Astrocyte (in vitro differentiated cells and primary cell): Measurements from ENCODE around the gene LGALS3. TPM values are rescaled to one million over a fixed set of nuclear protein-coding genes. Genes with fewer than 3 reads are reported as not detected.

ENCODE experiments used
- DNase-seq: peaks from one replicate; pipeline ENCODE4 v3.0.0-alpha.2; 2010; ENCODE audit warnings: low read depth
- FAIRE-seq: peaks from 2 replicates; lab custom pipeline; 2011; peaks lifted over from hg19 to GRCh38; lab: Jason Lieb, UNC
- H2AFZ ChIP-seq: 2 replicates; pipeline ENCODE4 v1.6.0; 2012; ENCODE audit warnings: low read depth, low read length, inconsistent platforms
- H3K27ac ChIP-seq: 2 replicates; pipeline ENCODE4 v1.5.1; 2011; ENCODE audit warnings: low read depth, low read length, inconsistent platforms
- H3K27me3 ChIP-seq: 2 replicates; pipeline ENCODE4 v1.6.0; 2011; ENCODE audit warnings: low read length, inconsistent platforms; ENCODE audit not compliant: insufficient read depth
- H3K36me3 ChIP-seq: 2 replicates; pipeline ENCODE4 v1.5.1; 2011; ENCODE audit warnings: low read length, inconsistent platforms; ENCODE audit not compliant: insufficient read depth
- H3K4me1 ChIP-seq: 2 replicates; pipeline ENCODE4 v1.5.1; 2011; ENCODE audit warnings: low read length, inconsistent platforms; ENCODE audit not compliant: insufficient read depth
- H3K4me2 ChIP-seq: 2 replicates; pipeline ENCODE4 v1.6.0; 2012; ENCODE audit warnings: low read length, inconsistent platforms
- H3K4me3 ChIP-seq: 2 replicates; pipeline ENCODE4 v1.5.1; 2011; ENCODE audit warnings: low read depth, mild to moderate bottlenecking, low read length, inconsistent platforms; ENCODE audit not compliant: insufficient read depth
- H3K79me2 ChIP-seq: 2 replicates; pipeline ENCODE4 v1.6.0; 2012; ENCODE audit warnings: mild to moderate bottlenecking, low read length, inconsistent platforms; ENCODE audit not compliant: insufficient read depth
- H3K9ac ChIP-seq: 2 replicates; pipeline ENCODE4 v1.6.0; 2012; ENCODE audit warnings: mild to moderate bottlenecking, low read length, inconsistent platforms
- H3K9me3 ChIP-seq: 2 replicates; pipeline ENCODE4 v1.5.1; 2012; ENCODE audit warnings: low read depth, mild to moderate bottlenecking, low read length, inconsistent platforms; ENCODE audit not compliant: insufficient read depth
- H4K20me1 ChIP-seq: 2 replicates; pipeline ENCODE4 v1.6.0; 2012; ENCODE audit warnings: low read length, inconsistent platforms; ENCODE audit not compliant: insufficient read depth
- H3K27ac Mint-ChIP-seq: one replicate; pipeline ENCODE4 v1.8.0; 2021; ENCODE audit warnings: mild to moderate bottlenecking, mixed read lengths; ENCODE audit not compliant: unreplicated experiment
- H3K27me3 Mint-ChIP-seq: one replicate; pipeline ENCODE4 v1.8.0; 2021; ENCODE audit warnings: low read depth, mixed read lengths; ENCODE audit not compliant: unreplicated experiment
- H3K36me3 Mint-ChIP-seq: one replicate; pipeline ENCODE4 v1.8.0; 2021; ENCODE audit warnings: low read depth, mixed read lengths; ENCODE audit not compliant: unreplicated experiment
- H3K4me1 Mint-ChIP-seq: one replicate; pipeline ENCODE4 v1.8.0; 2021; ENCODE audit warnings: low read depth, mixed read lengths; ENCODE audit not compliant: unreplicated experiment
- H3K4me3 Mint-ChIP-seq: one replicate; pipeline ENCODE4 v1.8.0; 2021; ENCODE audit warnings: mild to moderate bottlenecking, moderate library complexity, mixed read lengths; ENCODE audit not compliant: unreplicated experiment
- H3K9me3 Mint-ChIP-seq: one replicate; pipeline ENCODE4 v1.8.0; 2021; ENCODE audit warnings: mild to moderate bottlenecking, mixed read lengths; ENCODE audit not compliant: unreplicated experiment
- CTCF ChIP-seq: IDR thresholded peaks from 2 replicates; pipeline ENCODE4 v1.5.1; 2011; ENCODE audit warnings: low read depth, mild to moderate bottlenecking, inconsistent platforms, low read length, moderate library complexity; ENCODE audit not compliant: insufficient read depth
- EZH2 ChIP-seq: IDR thresholded peaks from 2 replicates; pipeline ENCODE4 v1.6.1; 2012; ENCODE audit warnings: mild to moderate bottlenecking, low read length, inconsistent platforms; ENCODE audit not compliant: insufficient read depth
- total RNA-seq: library from RNA; stranded (reverse); gene quantifications from 2 replicates; pipeline ENCODE4 v1.2.1, GENCODE V29; 2021

The LGALS3 gene
- total RNA-seq, 1 donor from 2014 or later: 37.4 TPM

DNA sequence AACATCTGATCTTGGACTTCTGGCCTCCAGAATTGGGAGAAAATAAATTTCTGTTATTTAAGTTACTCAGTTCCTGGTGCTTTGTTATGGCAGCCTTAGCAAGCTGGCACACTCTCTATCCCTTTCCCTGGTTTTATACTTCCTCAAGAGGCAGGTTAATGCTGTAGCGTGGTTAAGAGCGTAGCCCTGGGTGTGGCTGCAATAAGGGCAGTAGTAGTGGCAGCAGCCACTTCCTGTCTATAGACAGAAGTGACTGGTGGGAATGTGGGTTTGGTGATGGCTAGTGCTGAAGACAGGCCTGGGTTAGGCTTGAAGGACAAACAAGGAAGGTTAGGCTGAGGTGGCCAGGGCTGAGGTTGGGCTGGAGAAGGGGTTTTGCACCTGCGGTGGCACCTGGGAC lies 3.6 kb upstream of the LGALS3 start:
- Mint-ChIP-seq H3K27ac (no peak overlapping the region), H3K27me3 (peaks cover 5% of the 10 kb centered on the region), H3K36me3 (no peaks in the 10 kb centered on the region), H3K4me3 (no peak overlapping the region), H3K9me3 (no peaks in the 10 kb centered on the region), H3K4me1 (peaks cover 36% of the 10 kb centered on the region)
- H3K9me3 ChIP-seq: no peaks in the 10 kb centered on the region
- DNase-seq: no peak
- FAIRE-seq: no peak
- H4K20me1 ChIP-seq: peaks cover 5% of the 10 kb centered on the region
- H3K36me3 ChIP-seq: no peaks in the 10 kb centered on the region
- TF ChIP-seq EZH2 (no peak), CTCF (no peak)
- no peak overlapping the region for H3K4me3 ChIP-seq
- no peak overlapping the region for H3K27ac ChIP-seq
- no peak overlapping the region for H3K9ac ChIP-seq
- peaks cover 30% of the 10 kb centered on the region for H3K4me1 ChIP-seq
- peaks cover 10% of the 10 kb centered on the region for H3K79me2 ChIP-seq
- no peak overlapping the region for H3K4me2 ChIP-seq
- no peaks in the 10 kb centered on the region for H3K27me3 ChIP-seq
- H2AFZ ChIP-seq: no peak overlapping the region

DNA sequence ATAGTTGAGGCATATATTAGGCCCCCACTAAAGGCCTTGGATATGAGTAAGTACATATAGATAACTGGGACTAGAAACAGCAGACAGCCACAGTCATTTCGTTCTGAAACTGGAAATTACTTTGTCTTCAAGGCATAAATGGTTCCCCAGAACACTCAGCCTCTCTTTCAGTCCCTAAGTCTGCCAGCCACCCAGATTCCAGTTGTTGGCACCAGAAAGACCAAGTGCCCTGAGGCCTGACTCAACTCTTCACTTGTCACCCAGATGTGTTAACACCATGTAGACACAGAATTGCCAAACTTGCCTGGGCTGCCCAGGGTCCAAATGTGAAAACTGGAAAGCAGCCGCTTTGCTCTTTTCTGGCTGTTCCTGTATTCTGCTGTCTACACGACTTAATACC lies 3.0 kb upstream of the LGALS3 start:
- TF ChIP-seq CTCF (no peak), EZH2 (no peak)
- Histone ChIP-seq H3K27me3 (no peaks in the 10 kb centered on the region), H3K27ac (no peak overlapping the region), H3K9ac (no peak overlapping the region), H3K4me2 (no peak overlapping the region), H2AFZ (no peak overlapping the region), H3K79me2 (peaks cover 15% of the 10 kb centered on the region), H4K20me1 (peaks cover 9% of the 10 kb centered on the region), H3K4me1 (peaks cover 30% of the 10 kb centered on the region), H3K4me3 (no peak overlapping the region), H3K9me3 (no peaks in the 10 kb centered on the region), H3K36me3 (no peaks in the 10 kb centered on the region)
- H3K9me3 Mint-ChIP-seq: no peaks in the 10 kb centered on the region
- H3K36me3 Mint-ChIP-seq: no peaks in the 10 kb centered on the region
- H3K4me3 Mint-ChIP-seq: no peak overlapping the region
- no peak for DNase-seq
- no peak overlapping the region for H3K27ac Mint-ChIP-seq
- peaks cover 5% of the 10 kb centered on the region for H3K27me3 Mint-ChIP-seq
- FAIRE-seq: no peak
- peaks cover 38% of the 10 kb centered on the region for H3K4me1 Mint-ChIP-seq

DNA sequence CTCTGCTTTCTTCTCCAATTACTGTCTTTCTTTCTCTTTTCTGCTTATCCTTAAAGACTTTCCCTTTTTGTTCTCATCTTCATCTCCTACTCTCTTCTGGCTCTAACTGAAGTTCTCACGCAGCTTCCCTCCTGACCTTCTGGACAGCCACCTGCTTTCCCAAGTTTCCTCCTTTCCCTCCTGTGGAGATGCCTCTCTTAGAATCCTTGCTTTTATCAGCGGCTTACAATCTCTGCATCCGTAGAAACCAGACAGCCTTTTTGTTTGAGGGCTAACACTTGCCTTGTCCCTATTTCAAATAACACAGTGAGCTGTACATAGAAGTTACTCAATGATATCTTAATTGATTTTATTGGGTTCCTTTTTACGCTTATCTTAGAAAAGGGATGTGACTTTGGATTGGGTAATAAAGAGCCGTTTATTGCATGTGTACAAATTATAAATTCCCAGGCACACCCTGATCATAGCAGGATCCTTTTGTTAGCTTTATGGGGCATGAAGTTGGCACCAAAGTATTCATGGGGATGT lies 2.1 kb upstream of the LGALS3 start:
- no peak for DNase-seq
- H3K4me3 Mint-ChIP-seq: no peak overlapping the region
- no peaks in the 10 kb centered on the region for H3K36me3 ChIP-seq
- peaks cover 33% of the 10 kb centered on the region for H3K4me1 ChIP-seq
- no peaks in the 10 kb centered on the region for H3K9me3 ChIP-seq
- H3K9ac ChIP-seq: no peak overlapping the region
- H3K9me3 Mint-ChIP-seq: no peaks in the 10 kb centered on the region
- H3K27ac Mint-ChIP-seq: no peak overlapping the region
- FAIRE-seq: no peak
- no peak overlapping the region for H3K4me3 ChIP-seq
- peaks cover 18% of the 10 kb centered on the region for H4K20me1 ChIP-seq
- H3K4me2 ChIP-seq: no peak overlapping the region
- H3K79me2 ChIP-seq: peaks cover 25% of the 10 kb centered on the region
- peaks cover 5% of the 10 kb centered on the region for H3K27me3 Mint-ChIP-seq
- H3K36me3 Mint-ChIP-seq: peaks cover 2% of the 10 kb centered on the region
- H3K27ac ChIP-seq: no peak overlapping the region
- TF ChIP-seq EZH2: no peak
- no peak for TF ChIP-seq CTCF
- no peaks in the 10 kb centered on the region for H3K27me3 ChIP-seq
- H2AFZ ChIP-seq: no peak overlapping the region
- H3K4me1 Mint-ChIP-seq: peaks cover 38% of the 10 kb centered on the region
